ENCODE measurements around the gene PPFIA3.
A peak's percentile ranks its signal among the peaks of the same experiment; 100 is the strongest.

The PPFIA3 gene

GRCh38 chr19:49150944-49151243 lies 31.6 kb downstream of the PPFIA3 start:
- no peak for TF ChIP-seq MAX (IDR thresholded peaks at IDR 0.05; ENCODE audit: low read depth, low read length)
- TF ChIP-seq CTCF (IDR thresholded peaks at IDR 0.05; ENCODE audit: low read depth, low read length), result no peak
- TF ChIP-seq POLR2A (IDR thresholded peaks at IDR 0.05; ENCODE audit: extremely low read depth, insufficient read length), result no peak
- 0 out of 2 replicates have a peak, but pooled peaks have one; percentile 1 for TF ChIP-seq MYC (IDR thresholded peaks at IDR 0.05; ENCODE audit: low read depth, low read length)
- no peak overlapping the region for H3K4me3 ChIP-seq (ENCODE audit: low read depth, low read length)
- no peak for DNase-seq (ENCODE audit: low read depth)

- H3K4me3 ChIP-seq (ENCODE audit: low read depth, low read length), result no peak overlapping the region
- DNase-seq (ENCODE audit: low read depth), result peak; percentile 35
- TF ChIP-seq MYC (IDR thresholded peaks at IDR 0.05; ENCODE audit: low read depth, low read length) (peak; percentile 46), POLR2A (IDR thresholded peaks at IDR 0.05; ENCODE audit: extremely low read depth, insufficient read length) (no peak), CTCF (IDR thresholded peaks at IDR 0.05; ENCODE audit: low read depth, low read length) (no peak), MAX (IDR thresholded peaks at IDR 0.05; ENCODE audit: low read depth, low read length) (peak; percentile 74)
Observed at GRCh38 chr19:49151267-49152118, 32.1 kb downstream of the PPFIA3 start.

- no peak overlapping the region for H3K4me3 ChIP-seq (ENCODE audit: low read depth, low read length)
- no peak for DNase-seq (ENCODE audit: low read depth)
- TF ChIP-seq CTCF (IDR thresholded peaks at IDR 0.05; ENCODE audit: low read depth, low read length) (no peak), POLR2A (IDR thresholded peaks at IDR 0.05; ENCODE audit: extremely low read depth, insufficient read length) (no peak), MAX (IDR thresholded peaks at IDR 0.05; ENCODE audit: low read depth, low read length) (no peak), MYC (IDR thresholded peaks at IDR 0.05; ENCODE audit: low read depth, low read length) (no peak)
Observed at GRCh38 chr19:49152119-49152550, 32.8 kb downstream of the PPFIA3 start.

GRCh38 chr19:49153167-49153809 lies 33.9 kb downstream of the PPFIA3 start:
- no peak overlapping the region for H3K4me3 ChIP-seq (ENCODE audit: low read depth, low read length)

GRCh38 chr19:49154279-49154678 lies 34.9 kb downstream of the PPFIA3 start:
- DNase-seq (ENCODE audit: low read depth), result no peak
- no peak overlapping the region for H3K4me3 ChIP-seq (ENCODE audit: low read depth, low read length)
- TF ChIP-seq POLR2A (IDR thresholded peaks at IDR 0.05; ENCODE audit: extremely low read depth, insufficient read length) (no peak), CTCF (IDR thresholded peaks at IDR 0.05; ENCODE audit: low read depth, low read length) (no peak), MAX (IDR thresholded peaks at IDR 0.05; ENCODE audit: low read depth, low read length) (no peak), MYC (IDR thresholded peaks at IDR 0.05; ENCODE audit: low read depth, low read length) (no peak)

More at GRCh38 chr19:49153167-49153809, 33.9 kb downstream of the PPFIA3 start:
- DNase-seq (ENCODE audit: low read depth), result no peak
- no peak for TF ChIP-seq POLR2A (IDR thresholded peaks at IDR 0.05; ENCODE audit: extremely low read depth, insufficient read length)
- no peak for TF ChIP-seq MAX (IDR thresholded peaks at IDR 0.05; ENCODE audit: low read depth, low read length)
- no peak for TF ChIP-seq MYC (IDR thresholded peaks at IDR 0.05; ENCODE audit: low read depth, low read length)
- TF ChIP-seq CTCF (IDR thresholded peaks at IDR 0.05; ENCODE audit: low read depth, low read length), result no peak

Data from NB4 (cell line).